Peyer's patch (tissue), 4 donors: ENCODE measurements around the gene CD209. TPM values are rescaled to one million over a fixed set of nuclear protein-coding genes. Genes with fewer than 3 reads are reported as not detected.

Experiments used
- DNase-seq, 3 donors: peaks; one replicate each; pipeline ENCODE4 v3.0.0-alpha.2; 2017 to 2019
- H3K27ac ChIP-seq, 4 donors: fragments of 200-600 bp; sonication (generic); one replicate each; pipeline ENCODE4 v1.5.1; 2016 to 2019
- H3K27me3 ChIP-seq, 2 donors: fragments of 200-600 bp; sonication (generic); one replicate each; pipeline ENCODE4 v1.5.1; 2019
- H3K36me3 ChIP-seq, 3 donors: fragments of 200-600 bp; sonication (generic); one replicate each; pipeline ENCODE4 v1.5.1; 2016 to 2019
- H3K4me1 ChIP-seq, 4 donors: fragments of 200-600 bp; sonication (generic); one replicate each; pipeline ENCODE4 v1.5.1; 2016 to 2019
- H3K4me3 ChIP-seq, 4 donors: fragments of 200-600 bp; sonication (generic); 1 replicate in 3 of 4; 2 replicates in 1 of 4; pipeline ENCODE4 v1.5.1; 2016 to 2019; ENCODE audit warnings: mild to moderate bottlenecking in 1 of 4
- H3K9me3 ChIP-seq, 4 donors: fragments of 200-600 bp; sonication (generic); one replicate each; pipeline ENCODE4 v1.5.1; 2016 to 2019; ENCODE audit warnings: mild to moderate bottlenecking in 1 of 4
- POLR2A ChIP-seq, 2 donors: fragments of 450-650 bp; IDR thresholded peaks; one replicate each; pipeline ENCODE4 v1.5.1; 2017; ENCODE audit warnings: antibody characterized with exemption in 2 of 2, mild to moderate bottlenecking in 2 of 2, moderate library complexity in 2 of 2
- total RNA-seq, 4 donors: library from RNA; depleted of rRNA; stranded (reverse); fragments of >200 nt; gene quantifications; one replicate each; pipeline ENCODE4 v1.1.0, GENCODE V29; 2016
- TF ChIP-seq, protein P1 (sequence below), 6 experiments: fragments of 450-650 bp in 4 of 6; fragments of 200-600 bp in 2 of 6; sonication (generic) in 1 of 6; IDR thresholded peaks; one replicate each; pipeline ENCODE4 v1.5.1; 2017 to 2019; ENCODE audit warnings: antibody characterized with exemption in 6 of 6, mild to moderate bottlenecking in 3 of 6, moderate library complexity in 1 of 6

Gene CD209
- total RNA-seq, 4 donors from 2014 or later: 1.6 to 31.4 (median 5.2) TPM

GRCh38 chr19:7690779-7691258 lies 56.5 kb downstream of the CD209 start:
- Histone ChIP-seq H3K27ac (no peak overlapping the region), H3K9me3 (no peaks in the 10 kb centered on the region), H3K4me3 (no peak overlapping the region), H3K27me3 (no peaks in the 10 kb centered on the region), H3K4me1 (peaks cover 0 to 11% (median 0%) of the 10 kb centered on the region in 4 donors), H3K36me3 (no peaks in the 10 kb centered on the region)
- DNase-seq: no peak
- TF ChIP-seq POLR2A (IDR thresholded peaks at IDR 0.05): no peak
- TF ChIP-seq, protein P1, sequence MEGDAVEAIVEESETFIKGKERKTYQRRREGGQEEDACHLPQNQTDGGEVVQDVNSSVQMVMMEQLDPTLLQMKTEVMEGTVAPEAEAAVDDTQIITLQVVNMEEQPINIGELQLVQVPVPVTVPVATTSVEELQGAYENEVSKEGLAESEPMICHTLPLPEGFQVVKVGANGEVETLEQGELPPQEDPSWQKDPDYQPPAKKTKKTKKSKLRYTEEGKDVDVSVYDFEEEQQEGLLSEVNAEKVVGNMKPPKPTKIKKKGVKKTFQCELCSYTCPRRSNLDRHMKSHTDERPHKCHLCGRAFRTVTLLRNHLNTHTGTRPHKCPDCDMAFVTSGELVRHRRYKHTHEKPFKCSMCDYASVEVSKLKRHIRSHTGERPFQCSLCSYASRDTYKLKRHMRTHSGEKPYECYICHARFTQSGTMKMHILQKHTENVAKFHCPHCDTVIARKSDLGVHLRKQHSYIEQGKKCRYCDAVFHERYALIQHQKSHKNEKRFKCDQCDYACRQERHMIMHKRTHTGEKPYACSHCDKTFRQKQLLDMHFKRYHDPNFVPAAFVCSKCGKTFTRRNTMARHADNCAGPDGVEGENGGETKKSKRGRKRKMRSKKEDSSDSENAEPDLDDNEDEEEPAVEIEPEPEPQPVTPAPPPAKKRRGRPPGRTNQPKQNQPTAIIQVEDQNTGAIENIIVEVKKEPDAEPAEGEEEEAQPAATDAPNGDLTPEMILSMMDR (IDR thresholded peaks at IDR 0.05): no peak

Other genes with a start within 250 kb of the CD209 start
- gene ZNF358, start 231.4 kb downstream of the CD209 start, total RNA-seq: 100 to 1,000 TPM in 2 of 4 donors, 10 to 100 TPM in 2; 77.1 to 124 (median 95.3) TPM
- 10 to 100 TPM; 18.0 to 37.1 (median 21.9) TPM for gene MCOLN1, start 224.9 kb downstream of the CD209 start, total RNA-seq
- gene PNPLA6, start 211.8 kb downstream of the CD209 start, total RNA-seq: 100 to 1,000 TPM; 181 to 296 (median 234) TPM
- gene CAMSAP3, start 151.7 kb downstream of the CD209 start, total RNA-seq: 10 to 100 TPM; 24.8 to 71.7 (median 60.3) TPM
- gene XAB2, start 118.0 kb downstream of the CD209 start, total RNA-seq: 10 to 100 TPM; 26.6 to 61.9 (median 33.7) TPM
- gene PET100, start 117.7 kb downstream of the CD209 start, total RNA-seq: 100 to 1,000 TPM in 1 of 4 donors, 10 to 100 TPM in 3; 12.6 to 102 (median 14.5) TPM
- 10 to 100 TPM in 1 of 4 donors, 1 to 10 TPM in 2, not detected in 1; 2.3 to 13.4 (median 7.8) TPM for gene PCP2, start 113.8 kb downstream of the CD209 start, total RNA-seq
- 100 to 1,000 TPM; 117 to 245 (median 199) TPM for gene STXBP2, start 110.4 kb downstream of the CD209 start, total RNA-seq
- gene RETN, start 78.5 kb downstream of the CD209 start, total RNA-seq: not detected
- gene MCEMP1, start 70.4 kb downstream of the CD209 start, total RNA-seq: not detected
- 10 to 100 TPM; 18.2 to 55.8 (median 54.0) TPM for gene TRAPPC5, start 66.7 kb downstream of the CD209 start, total RNA-seq
- 10 to 100 TPM in 1 of 4 donors, 1 to 10 TPM in 1, not detected in 2; 2.0 to 10.7 TPM for gene FCER2, start 45.4 kb downstream of the CD209 start, total RNA-seq
- 1 to 10 TPM in 1 of 4 donors, not detected in 3; 1.1 TPM for gene CLEC4G, start 15.4 kb downstream of the CD209 start, total RNA-seq
- not detected for gene CLEC4M, start 15.7 kb upstream of the CD209 start, total RNA-seq
- gene EVI5L, start 82.7 kb upstream of the CD209 start, total RNA-seq: 10 to 100 TPM in 3 of 4 donors, 1 to 10 TPM in 1; 7.7 to 22.3 (median 14.9) TPM
- gene PRR36, start 126.9 kb upstream of the CD209 start, total RNA-seq: not detected
- under 1 TPM in 3 of 4 donors, not detected in 1; 0.57 to 0.88 (median 0.80) TPM for gene LRRC8E, start 141.0 kb upstream of the CD209 start, total RNA-seq
- gene MAP2K7, start 156.3 kb upstream of the CD209 start, total RNA-seq: 10 to 100 TPM; 16.6 to 39.3 (median 35.0) TPM
- gene TGFBR3L, start 167.3 kb upstream of the CD209 start, total RNA-seq: not detected
- 10 to 100 TPM in 2 of 4 donors, 1 to 10 TPM in 2; 7.4 to 12.9 (median 9.4) TPM for gene SNAPC2, start 172.8 kb upstream of the CD209 start, total RNA-seq
- 1 to 10 TPM in 3 of 4 donors, not detected in 1; 1.6 to 2.5 (median 2.4) TPM for gene CTXN1, start 178.6 kb upstream of the CD209 start, total RNA-seq
- gene TIMM44, start 196.1 kb upstream of the CD209 start, total RNA-seq: 100 to 1,000 TPM in 1 of 4 donors, 10 to 100 TPM in 3; 55.5 to 211 (median 80.7) TPM